PC-9 (cell line): ENCODE data around the gene WNT7A. TPM values are rescaled to one million over a fixed set of nuclear protein-coding genes. Genes with fewer than 3 reads are reported as not detected.

Source experiments
- BruUV-seq: library from RNA; stranded (reverse); fragments of 400-500 nt; replicated peaks from 2 replicates; lab custom pipeline; 2021; lab: Mats Ljungman, UMichigan
- CTCF ChIA-PET: fragments of 300-600 bp; sonication (Branson Sonifier 250); formaldehyde crosslinking; loops from one replicate; lab custom pipeline; 2022; ENCODE audit warnings: antibody characterized with exemption; lab: Charles Lee
- POLR2A ChIA-PET: fragments of 300-600 bp; sonication (Branson Sonifier 250); formaldehyde crosslinking; loops from one replicate; lab custom pipeline; 2022; ENCODE audit warnings: antibody characterized with exemption; ENCODE audit not compliant: unreplicated experiment; lab: Charles Lee
- DNase-seq, 2 experiments: peaks; one replicate each; pipeline versions ENCODE4 v3.0.0 to v3.0.0-alpha.2; 2015 to 2022; ENCODE audit warnings: mixed read lengths in 1 of 2
- H2AFZ ChIP-seq: fragments of 200-600 bp; sonication (generic); 2 replicates; pipeline ENCODE4 v1.8.1; 2017; ENCODE audit warnings: antibody characterized with exemption
- H3F3A ChIP-seq: fragments of 200-600 bp; sonication (generic); 2 replicates; pipeline ENCODE4 v1.8.1; 2017; ENCODE audit warnings: antibody characterized with exemption, mild to moderate bottlenecking, low read depth; ENCODE audit not compliant: insufficient read depth
- H3K27ac ChIP-seq: fragments of 200-600 bp; sonication (generic); 2 replicates; pipeline ENCODE4 v1.6.1; 2016; ENCODE audit warnings: mixed run types
- H3K27me3 ChIP-seq: fragments of 200-600 bp; sonication (generic); 2 replicates; pipeline ENCODE4 v1.6.1; 2016; ENCODE audit warnings: low read depth, mixed run types; ENCODE audit not compliant: insufficient read depth
- H3K36me3 ChIP-seq: fragments of 200-600 bp; sonication (generic); 2 replicates; pipeline ENCODE4 v1.6.1; 2016; ENCODE audit warnings: low read depth, mixed run types
- H3K4me1 ChIP-seq: fragments of 200-600 bp; sonication (generic); replicated peaks from 2 replicates; pipeline ENCODE4 v1.6.1; 2016; ENCODE audit warnings: mixed run types; ENCODE audit not compliant: insufficient read depth
- H3K4me2 ChIP-seq: fragments of 200-600 bp; sonication (generic); 2 replicates; pipeline ENCODE4 v1.6.1; 2017; ENCODE audit warnings: mixed run types
- H3K4me3 ChIP-seq: fragments of 200-600 bp; sonication (generic); 2 replicates; pipeline ENCODE4 v1.6.1; 2016; ENCODE audit warnings: mixed run types
- H3K79me2 ChIP-seq: fragments of 200-600 bp; sonication (generic); 2 replicates; pipeline ENCODE4 v1.6.1; 2017; ENCODE audit warnings: low read depth, mixed run types
- H3K9me2 ChIP-seq: fragments of 200-600 bp; sonication (generic); 2 replicates; pipeline ENCODE4 v1.8.1; 2017; ENCODE audit warnings: mild to moderate bottlenecking; ENCODE audit not compliant: insufficient read depth
- H3K9me3 ChIP-seq: fragments of 200-600 bp; sonication (generic); 2 replicates; pipeline ENCODE4 v1.8.1; 2016; ENCODE audit warnings: low read depth; ENCODE audit not compliant: insufficient read depth
- H4K20me1 ChIP-seq: fragments of 200-600 bp; sonication (generic); 2 replicates; pipeline ENCODE4 v1.8.1; 2017; ENCODE audit not compliant: insufficient read depth
- EZH2 ChIP-seq: fragments of 200-600 bp; sonication (generic); IDR thresholded peaks from 2 replicates; pipeline ENCODE4 v1.8.0; 2017; ENCODE audit warnings: antibody characterized with exemption, low read depth
- intact Hi-C: fragments of 100-400 bp; cut with micrococcal nuclease; formaldehyde crosslinking; loops from one replicate; pipeline ENCODE4 v1.10.0; 2022; ENCODE audit not compliant: unreplicated experiment
- total RNA-seq: library from RNA; stranded (reverse); gene quantifications from 2 replicates; pipeline ENCODE4 v1.2.3, GENCODE V29; 2021
- TF ChIP-seq, protein P1 (sequence below): fragments of 200-600 bp; sonication (generic); conservative IDR thresholded peaks from 2 replicates; pipeline ENCODE4 v1.6.1; 2017; ENCODE audit warnings: mixed run types, antibody characterized with exemption, mild to moderate bottlenecking, moderate library complexity

Gene WNT7A
- total RNA-seq, 1 experiment from 2014 or later, result 6.3 TPM

- Histone ChIP-seq H3K79me2 (peaks cover 45% of the 10 kb centered on the region), H3K9me3 (no peaks in the 10 kb centered on the region), H3K4me1 (peaks cover 74% of the 10 kb centered on the region), H3K27ac (peak overlapping the region; percentile 91), H3K36me3 (peaks cover 12% of the 10 kb centered on the region; the same call in 1 of the 2 replicates), H3K4me3 (no peak overlapping the region), H3K9me2 (no peaks in the 10 kb centered on the region), H3F3A (peaks cover 59% of the 10 kb centered on the region), H3K27me3 (no peaks in the 10 kb centered on the region), H3K4me2 (peak overlapping the region; percentile 45), H4K20me1 (no peaks in the 10 kb centered on the region), H2AFZ (no peak overlapping the region)
- intact Hi-C loops, result loop anchor here (10.0 kb wide), 1 partner anchor 319 kb away; no protein-coding TSS in a partner anchor
- no peak for DNase-seq
- BruUV-seq, result TSS peak; percentile 78
- TF ChIP-seq, protein P1, sequence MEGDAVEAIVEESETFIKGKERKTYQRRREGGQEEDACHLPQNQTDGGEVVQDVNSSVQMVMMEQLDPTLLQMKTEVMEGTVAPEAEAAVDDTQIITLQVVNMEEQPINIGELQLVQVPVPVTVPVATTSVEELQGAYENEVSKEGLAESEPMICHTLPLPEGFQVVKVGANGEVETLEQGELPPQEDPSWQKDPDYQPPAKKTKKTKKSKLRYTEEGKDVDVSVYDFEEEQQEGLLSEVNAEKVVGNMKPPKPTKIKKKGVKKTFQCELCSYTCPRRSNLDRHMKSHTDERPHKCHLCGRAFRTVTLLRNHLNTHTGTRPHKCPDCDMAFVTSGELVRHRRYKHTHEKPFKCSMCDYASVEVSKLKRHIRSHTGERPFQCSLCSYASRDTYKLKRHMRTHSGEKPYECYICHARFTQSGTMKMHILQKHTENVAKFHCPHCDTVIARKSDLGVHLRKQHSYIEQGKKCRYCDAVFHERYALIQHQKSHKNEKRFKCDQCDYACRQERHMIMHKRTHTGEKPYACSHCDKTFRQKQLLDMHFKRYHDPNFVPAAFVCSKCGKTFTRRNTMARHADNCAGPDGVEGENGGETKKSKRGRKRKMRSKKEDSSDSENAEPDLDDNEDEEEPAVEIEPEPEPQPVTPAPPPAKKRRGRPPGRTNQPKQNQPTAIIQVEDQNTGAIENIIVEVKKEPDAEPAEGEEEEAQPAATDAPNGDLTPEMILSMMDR, result no peak
- no peak for TF ChIP-seq EZH2
- POLR2A ChIA-PET, result no interaction called here
- CTCF ChIA-PET, result interaction anchor here (0.6 kb wide), 1 partner anchor 27 kb away, joined by 3 read pairs; no protein-coding TSS in a partner anchor
Observed at GRCh38 chr3:13853256-13853977, 26.5 kb downstream of the WNT7A start.

DNA sequence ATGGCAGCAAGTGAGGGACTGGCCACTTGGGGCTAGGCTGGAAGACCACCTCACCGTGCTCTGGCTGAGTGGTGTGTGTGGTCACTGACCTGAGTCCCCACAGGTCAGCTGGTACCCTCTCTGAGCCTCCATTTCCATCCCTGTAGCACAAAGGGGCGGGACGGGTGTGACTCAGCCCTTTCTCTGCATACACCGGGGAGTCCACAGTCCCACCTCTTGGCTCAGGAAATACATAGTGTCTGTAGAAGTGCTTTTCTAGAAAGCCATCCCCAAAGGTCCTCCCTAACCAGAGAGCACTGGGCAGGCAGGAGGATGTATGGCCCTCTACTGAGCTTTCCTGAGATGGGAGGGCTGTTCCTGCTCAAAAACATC, 27.2 kb downstream of the WNT7A start:
- Histone ChIP-seq H3K27ac (peak overlapping the region; percentile 91), H4K20me1 (no peaks in the 10 kb centered on the region), H3K36me3 (peaks cover 12% of the 10 kb centered on the region; the same call in 1 of the 2 replicates), H3K27me3 (no peaks in the 10 kb centered on the region), H3K4me2 (peak overlapping the region; percentile 45), H3K4me3 (no peak overlapping the region), H3K9me3 (no peaks in the 10 kb centered on the region), H2AFZ (no peak overlapping the region), H3K79me2 (peaks cover 46% of the 10 kb centered on the region), H3K9me2 (no peaks in the 10 kb centered on the region), H3K4me1 (peaks cover 70% of the 10 kb centered on the region), H3F3A (peaks cover 55% of the 10 kb centered on the region)
- TF ChIP-seq EZH2, result no peak
- TF ChIP-seq, protein P1, result no peak
- BruUV-seq, result no TSS peak
- CTCF ChIA-PET, result no interaction called here
- DNase-seq, result peak; percentile 47 to 48
- POLR2A ChIA-PET, result interaction anchor here (0.5 kb wide), 1 partner anchor 339 kb away, joined by 8 read pairs; no protein-coding TSS in a partner anchor
- intact Hi-C loops, result loop anchor here (10.0 kb wide), 1 partner anchor 318 kb away; no protein-coding TSS in a partner anchor

- Histone ChIP-seq H3F3A (peaks cover 50% of the 10 kb centered on the region), H3K4me1 (peaks cover 69% of the 10 kb centered on the region), H3K79me2 (peaks cover 51% of the 10 kb centered on the region), H2AFZ (no peak overlapping the region), H3K27ac (peak overlapping the region; percentile 91), H3K4me3 (no peak overlapping the region), H3K9me3 (no peaks in the 10 kb centered on the region), H3K9me2 (no peaks in the 10 kb centered on the region), H3K36me3 (peaks cover 12% of the 10 kb centered on the region; the same call in 1 of the 2 replicates), H4K20me1 (no peaks in the 10 kb centered on the region), H3K27me3 (no peaks in the 10 kb centered on the region), H3K4me2 (peak overlapping the region; percentile 45; the same call in 1 of the 2 replicates)
- ChIA-PET POLR2A (interaction anchor here (0.5 kb wide), 1 partner anchor 339 kb away, joined by 8 read pairs; no protein-coding TSS in a partner anchor), CTCF (no interaction called here)
- TF ChIP-seq, protein P1, result no peak
- TF ChIP-seq EZH2, result no peak
- BruUV-seq, result no TSS peak
- intact Hi-C loops, result loop anchor here (10.0 kb wide), 1 partner anchor 317 kb away; no protein-coding TSS in a partner anchor
- no peak for DNase-seq
Observed at GRCh38 chr3:13851997-13852637, 27.8 kb downstream of the WNT7A start.
